GM21367 (cell line): ENCODE measurements around the gene WWOX.

ENCODE experiments used
- ATAC-seq: cut with Tn5 transposase; IDR thresholded peaks from one replicate; pipeline ENCODE4 v1.9.1; 2021; ENCODE audit not compliant: unreplicated experiment

The WWOX gene

DNA sequence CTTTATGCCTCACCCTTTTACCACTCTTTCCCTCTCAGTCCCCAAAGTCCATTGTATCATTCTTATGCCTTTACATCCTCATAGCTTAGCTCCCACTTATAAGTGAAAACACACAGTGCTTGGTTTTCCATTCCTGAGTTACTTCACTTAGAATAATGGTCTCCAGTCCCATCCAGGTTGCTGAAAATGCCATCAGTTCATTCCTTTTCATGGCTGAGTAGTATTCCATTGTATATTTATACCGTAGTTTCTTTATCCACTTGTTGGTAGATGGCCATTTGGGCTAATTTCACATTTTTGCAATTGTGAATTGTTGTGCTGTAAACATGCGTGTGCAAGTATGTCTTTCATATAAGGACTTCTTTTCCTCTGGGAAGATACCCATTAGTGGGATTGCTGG, 597.3 kb downstream of the WWOX start:
- ATAC-seq, result no peak

GRCh38 chr16:78697426-78697825, 598.0 kb downstream of the WWOX start:
- no peak for ATAC-seq

DNA sequence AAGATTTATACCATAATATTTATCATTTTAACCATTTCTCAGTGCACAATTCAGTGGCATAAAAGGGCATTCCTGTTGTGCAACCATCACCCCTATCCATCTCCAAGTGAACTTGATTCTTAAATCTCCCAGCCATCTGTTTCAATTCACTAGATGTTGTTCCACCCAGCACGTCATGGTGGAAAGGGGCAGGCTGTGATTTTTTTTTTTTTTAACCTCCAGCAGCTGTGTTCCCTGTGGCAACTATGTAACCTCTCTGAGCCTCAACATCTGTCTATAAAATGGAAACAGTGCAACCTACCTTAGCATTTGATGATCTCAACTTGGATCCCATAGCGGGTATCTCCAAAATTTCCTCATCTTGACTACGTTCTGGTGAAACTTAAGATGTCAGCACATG, 604.5 kb downstream of the WWOX start:
- ATAC-seq, result no peak

- ATAC-seq, result no peak
Measured at GRCh38 chr16:78704416-78704815, 605.0 kb downstream of the WWOX start.

GRCh38 chr16:78705694-78706093, 606.2 kb downstream of the WWOX start:
- no peak for ATAC-seq

DNA sequence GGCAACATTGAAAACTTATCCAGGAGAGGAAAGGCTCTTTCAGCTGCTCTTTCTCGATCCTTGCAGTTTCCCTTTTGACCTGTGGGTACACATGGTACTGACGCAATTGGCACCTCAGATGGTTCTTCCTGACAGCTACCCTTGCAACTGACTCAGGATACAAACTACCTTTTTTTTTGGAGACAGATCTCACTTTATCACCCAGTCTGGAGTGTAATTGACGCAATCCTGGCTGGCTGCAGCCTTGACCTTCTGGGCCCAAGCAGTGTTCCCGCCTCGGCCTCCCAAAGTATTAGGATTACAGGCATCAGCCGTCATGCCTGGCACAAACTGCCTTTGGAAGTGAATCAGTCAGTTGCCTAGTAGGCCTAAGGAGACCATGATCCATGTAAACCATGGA, 607.2 kb downstream of the WWOX start:
- no peak for ATAC-seq

- no peak for ATAC-seq
Measured at GRCh38 chr16:78709137-78709884, 609.9 kb downstream of the WWOX start.

GRCh38 chr16:78715106-78715505, 615.7 kb downstream of the WWOX start:
- no peak for ATAC-seq

GRCh38 chr16:78715673-78716072, 616.2 kb downstream of the WWOX start:
- ATAC-seq, result no peak

GRCh38 chr16:78718141-78718540, 618.7 kb downstream of the WWOX start:
- ATAC-seq, result no peak

DNA sequence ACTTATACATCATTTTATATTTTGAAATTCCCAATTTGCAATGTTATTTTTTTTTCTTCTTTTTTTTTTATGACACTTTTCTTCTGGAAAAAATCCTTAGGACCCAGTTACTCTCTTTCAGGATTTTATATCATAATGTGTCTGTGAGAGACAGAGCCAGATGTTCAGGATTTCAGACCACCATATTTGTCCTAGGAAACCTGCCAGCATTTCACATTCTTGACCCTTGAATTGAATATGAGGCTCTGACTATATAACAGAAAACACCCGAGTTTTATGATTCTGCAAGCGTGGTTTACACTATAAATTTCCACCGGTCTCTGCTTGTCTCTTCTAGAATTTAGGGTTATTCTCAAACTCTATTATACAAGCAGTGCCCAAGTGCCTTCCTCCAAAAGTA, 621.0 kb downstream of the WWOX start:
- no peak for ATAC-seq

- no peak for ATAC-seq
Measured at GRCh38 chr16:78727536-78727935, 628.1 kb downstream of the WWOX start.

DNA sequence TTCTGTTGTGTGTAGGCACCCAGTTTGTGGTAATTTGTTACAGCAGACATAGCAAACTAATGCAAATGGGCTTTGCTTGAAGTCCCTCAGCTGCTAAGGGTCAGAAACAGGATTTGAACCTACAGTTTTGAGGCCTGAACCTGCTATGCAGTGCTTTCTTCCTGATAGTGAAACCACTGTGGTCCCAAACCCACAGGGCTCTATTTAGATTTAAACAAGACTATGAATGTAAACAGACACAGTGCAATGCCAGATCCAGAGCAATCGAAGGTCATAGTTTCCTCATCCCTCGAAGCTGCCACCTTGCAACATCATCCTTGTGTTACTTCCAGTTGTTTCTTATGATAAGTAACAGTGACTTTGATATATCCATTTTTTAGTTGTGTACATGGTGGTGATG, 630.2 kb downstream of the WWOX start:
- no peak for ATAC-seq

GRCh38 chr16:78731785-78732184, 632.3 kb downstream of the WWOX start:
- ATAC-seq, result no peak

- ATAC-seq, result no peak
Measured at GRCh38 chr16:78732696-78733095, 633.2 kb downstream of the WWOX start.

DNA sequence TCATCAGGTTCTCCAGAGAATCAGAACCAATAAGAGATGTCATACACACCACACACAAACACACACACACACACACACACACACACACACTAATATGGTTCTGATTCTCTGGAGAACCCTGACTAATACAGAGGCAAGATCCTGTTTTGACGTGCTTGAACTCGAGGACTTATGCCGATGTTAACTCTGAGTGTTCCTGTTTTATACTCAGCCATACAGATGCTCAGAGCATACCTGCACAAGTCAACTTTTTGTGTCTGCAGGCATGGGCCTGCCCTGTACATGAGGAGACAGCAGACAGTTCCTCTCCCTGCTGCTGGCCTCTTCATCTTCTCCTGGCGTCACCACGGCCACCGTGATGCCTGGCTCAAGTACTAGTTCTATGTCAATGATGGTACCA, 635.9 kb downstream of the WWOX start:
- ATAC-seq, result no peak

- no peak for ATAC-seq
Measured at GRCh38 chr16:78737630-78738029, 638.2 kb downstream of the WWOX start.

DNA sequence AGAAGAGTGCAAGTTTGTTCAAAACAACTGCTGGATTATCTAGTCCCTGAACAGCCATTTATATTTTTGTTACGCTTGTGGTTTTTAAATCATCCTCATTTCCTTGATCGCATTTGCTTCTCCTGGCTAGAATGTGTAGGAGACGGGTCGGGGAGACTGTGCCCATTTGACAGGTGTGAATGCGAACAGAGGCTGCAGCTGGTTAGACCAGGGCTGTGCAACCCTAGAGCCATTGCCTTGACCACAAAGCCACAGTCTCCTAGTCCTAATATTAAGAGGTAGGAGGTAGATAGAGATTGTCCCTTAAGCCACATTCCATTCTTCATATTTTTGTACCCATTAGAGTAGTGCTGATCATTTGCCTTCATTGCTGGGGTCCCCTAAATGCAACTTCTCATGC, 639.1 kb downstream of the WWOX start:
- no peak for ATAC-seq

GRCh38 chr16:78740269-78740668, 640.8 kb downstream of the WWOX start:
- ATAC-seq, result no peak

- ATAC-seq, result peak; percentile 94
Measured at GRCh38 chr16:78742501-78743283, 643.2 kb downstream of the WWOX start.

DNA sequence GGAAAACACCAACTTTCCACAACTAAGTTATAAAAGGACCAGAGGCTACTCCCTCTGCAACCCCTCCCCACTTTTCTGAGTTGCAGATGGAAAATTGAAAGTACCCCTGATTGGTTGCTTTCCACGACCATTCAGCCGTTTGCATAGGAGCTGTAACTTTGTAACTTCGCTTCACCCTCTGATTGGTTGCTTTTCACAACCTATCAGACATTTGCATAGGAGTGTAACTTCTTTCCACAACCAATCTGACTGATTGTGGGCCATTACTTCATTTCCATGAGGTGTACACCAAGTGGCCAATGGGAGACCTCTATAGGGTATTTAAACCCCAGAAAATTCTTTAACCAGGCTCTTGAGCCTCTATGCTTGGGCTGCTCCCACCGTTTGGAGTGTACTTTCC, 644.1 kb downstream of the WWOX start:
- ATAC-seq, result no peak

- ATAC-seq, result no peak
Measured at GRCh38 chr16:78744099-78744498, 644.6 kb downstream of the WWOX start.

GRCh38 chr16:78744796-78745107, 645.3 kb downstream of the WWOX start:
- ATAC-seq, result no peak
